NCI-H2171 (cell line): Measurements from ENCODE around the gene URM1.
"Not testable (repeated sequence)": the region's sequence is repeated elsewhere in the genome, so short reads cannot be mapped to it uniquely, and the experiment has no call there.

Source experiments
- DNase-seq: peaks from one replicate; lab custom pipeline; 2025; lab: John Stamatoyannopoulos, UW

Gene URM1

GRCh38 chr9:128409450-128409849, 38.3 kb downstream of the URM1 start:
- DNase-seq, result no peak

DNA sequence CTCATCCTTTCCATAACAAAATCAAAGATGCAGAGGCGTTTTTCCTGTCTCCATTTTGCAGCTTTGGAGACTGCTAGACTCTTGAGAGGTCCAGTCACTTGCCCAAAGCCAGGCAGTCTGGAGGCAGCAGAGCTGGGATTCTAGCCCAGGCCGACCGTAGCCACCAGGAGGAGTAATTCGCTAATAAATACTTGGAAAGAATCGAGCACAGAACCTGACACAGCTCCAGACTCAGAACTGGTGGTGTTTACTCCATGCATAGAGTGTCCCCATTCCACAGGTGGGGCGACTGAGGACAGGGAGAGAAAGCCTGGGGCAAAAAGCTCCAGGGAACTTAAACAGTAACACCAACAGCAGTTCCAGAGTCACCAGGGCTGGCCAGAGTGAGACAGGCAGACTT, 38.8 kb downstream of the URM1 start:
- no peak for DNase-seq

DNA sequence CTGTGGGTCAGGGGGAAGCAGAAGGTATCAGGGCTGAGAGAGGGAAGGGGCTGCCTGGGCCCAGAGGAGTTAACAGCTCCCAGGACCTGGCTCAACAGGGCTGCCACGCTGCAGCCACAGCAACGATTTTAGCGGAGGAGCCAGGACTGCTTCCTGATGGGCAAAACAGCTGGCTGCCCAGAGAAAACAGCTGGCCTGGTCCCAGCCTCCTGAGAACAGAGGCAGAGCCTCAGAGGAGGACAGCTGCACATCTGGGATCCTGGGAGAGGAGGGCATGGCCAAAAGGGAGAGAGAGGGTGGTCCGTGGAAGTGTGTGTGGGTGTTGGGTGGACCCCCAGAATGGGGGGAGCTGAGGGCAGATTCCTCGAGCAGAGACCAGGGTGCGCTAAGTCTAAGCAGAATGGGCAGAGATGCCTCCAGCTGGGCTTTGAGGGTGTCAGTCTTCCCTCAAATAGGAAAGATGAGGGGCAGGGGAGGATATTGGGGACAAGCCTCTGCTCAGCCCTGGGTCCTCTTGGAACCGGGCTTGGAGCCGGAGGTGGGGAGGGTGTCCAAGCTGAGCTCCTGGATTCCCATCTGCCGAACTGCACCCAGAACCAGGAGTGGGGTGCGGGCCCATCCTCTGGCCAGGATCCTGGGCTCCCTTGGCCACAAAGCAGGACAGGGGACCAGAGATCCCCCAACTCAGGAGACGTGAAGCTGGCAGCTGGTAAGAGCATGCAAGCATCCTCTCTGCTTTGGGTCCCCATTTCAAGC, 40.4 kb downstream of the URM1 start:
- DNase-seq, result no peak

DNA sequence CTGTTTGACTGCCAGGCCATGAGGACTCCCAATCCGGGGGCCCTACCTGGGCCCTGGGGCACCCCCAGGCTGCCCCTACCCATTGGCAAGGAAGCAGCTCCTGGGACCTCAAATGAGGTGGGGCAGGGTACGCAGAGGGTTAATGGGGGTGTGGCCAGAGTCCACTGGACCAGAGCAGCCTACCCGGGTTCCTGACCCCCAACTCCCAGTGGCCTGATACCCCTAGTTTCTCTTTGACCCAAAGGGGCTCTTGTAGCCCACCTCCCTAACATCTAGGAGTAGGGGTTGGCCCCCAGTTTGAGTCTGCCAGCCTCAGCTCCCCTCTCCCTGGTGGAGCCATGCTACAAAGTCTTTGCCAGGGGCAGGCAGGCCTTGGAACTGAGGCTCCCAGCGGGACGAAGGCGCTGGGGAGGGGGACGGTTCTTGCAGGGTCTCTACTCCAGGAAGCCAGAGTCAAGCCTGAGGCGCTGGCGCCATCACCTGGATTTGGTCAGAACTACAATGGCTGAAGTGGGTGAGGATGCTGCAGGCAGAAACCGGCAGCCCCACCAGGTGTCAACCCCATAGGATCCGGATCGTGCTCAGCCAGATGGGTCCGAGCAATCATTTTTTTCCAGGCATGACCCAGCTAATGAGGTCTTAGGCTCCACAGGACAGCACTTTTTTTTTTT, 41.1 kb downstream of the URM1 start:
- peak; percentile 51 for DNase-seq

DNA sequence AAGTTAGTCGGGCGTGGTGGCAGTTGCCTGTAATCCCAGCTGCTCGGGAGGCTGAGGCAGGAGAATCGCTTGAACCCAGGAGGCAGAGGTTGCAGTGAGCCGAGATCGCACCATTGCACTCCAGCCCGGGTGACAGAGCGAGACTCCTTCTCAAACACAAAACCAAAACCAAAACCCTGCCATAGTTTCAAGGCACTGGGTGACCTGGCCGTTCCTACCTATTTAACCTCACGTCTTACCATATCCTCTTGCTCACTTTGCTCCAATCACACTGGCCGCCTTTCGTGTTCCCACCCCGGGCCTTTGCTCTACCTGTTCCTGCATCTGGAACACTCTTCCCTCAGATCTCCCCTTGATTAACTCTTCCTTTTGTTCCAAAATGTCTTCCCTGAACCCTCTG, 42.6 kb downstream of the URM1 start:
- not testable (repeated sequence) for DNase-seq

DNA sequence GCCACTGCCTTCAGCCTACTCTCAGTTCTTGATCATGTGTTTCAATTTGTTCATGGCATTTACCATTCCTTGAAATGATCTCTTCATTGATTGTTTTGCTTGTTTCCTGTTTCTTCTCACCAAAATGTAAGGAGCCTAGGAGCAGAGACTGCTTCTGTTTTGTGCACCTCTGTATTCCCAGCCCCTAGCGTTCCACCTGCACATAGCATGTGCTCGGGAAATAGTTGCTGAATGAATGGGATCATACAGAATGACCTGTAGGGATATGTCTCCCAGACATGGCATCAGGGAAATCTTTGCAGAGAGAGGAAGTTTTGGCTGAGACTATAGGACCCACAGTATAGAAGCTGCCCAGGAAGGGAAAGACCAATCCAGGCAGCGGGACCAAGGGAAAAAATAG, 43.3 kb downstream of the URM1 start:
- no peak for DNase-seq

- DNase-seq, result no peak
Observed at GRCh38 chr9:128415281-128415680, 44.1 kb downstream of the URM1 start.

GRCh38 chr9:128416014-128416413, 44.8 kb downstream of the URM1 start:
- no peak for DNase-seq

DNA sequence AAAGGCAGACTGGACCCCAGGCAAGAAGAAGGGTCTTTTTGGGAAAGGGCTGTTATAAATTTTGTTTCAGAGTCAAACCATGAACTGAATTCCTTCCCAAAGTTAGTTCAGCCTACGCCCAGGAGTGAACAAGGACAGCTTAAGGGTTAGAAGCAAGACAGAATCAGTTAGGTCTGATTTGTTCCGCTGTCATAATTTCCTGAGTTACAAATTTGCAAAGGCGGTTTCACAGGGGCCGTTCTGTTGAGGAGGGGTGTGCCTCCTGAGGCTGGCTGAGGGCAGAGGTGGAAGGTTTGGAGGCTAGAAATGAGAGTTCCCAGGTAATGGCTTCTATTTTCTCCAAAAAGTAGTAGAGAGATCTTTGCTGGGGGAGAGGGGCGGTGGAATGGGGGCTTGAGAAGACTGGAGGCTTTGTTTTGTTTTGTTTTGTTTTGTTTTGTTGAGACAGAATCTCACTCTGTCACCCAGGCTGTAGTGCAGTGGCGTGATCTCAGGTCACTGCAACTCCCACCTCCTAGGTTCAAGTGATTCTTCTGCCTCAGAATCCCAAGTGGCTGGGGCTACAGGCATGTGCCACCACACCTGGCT, 45.4 kb downstream of the URM1 start:
- no peak for DNase-seq

DNA sequence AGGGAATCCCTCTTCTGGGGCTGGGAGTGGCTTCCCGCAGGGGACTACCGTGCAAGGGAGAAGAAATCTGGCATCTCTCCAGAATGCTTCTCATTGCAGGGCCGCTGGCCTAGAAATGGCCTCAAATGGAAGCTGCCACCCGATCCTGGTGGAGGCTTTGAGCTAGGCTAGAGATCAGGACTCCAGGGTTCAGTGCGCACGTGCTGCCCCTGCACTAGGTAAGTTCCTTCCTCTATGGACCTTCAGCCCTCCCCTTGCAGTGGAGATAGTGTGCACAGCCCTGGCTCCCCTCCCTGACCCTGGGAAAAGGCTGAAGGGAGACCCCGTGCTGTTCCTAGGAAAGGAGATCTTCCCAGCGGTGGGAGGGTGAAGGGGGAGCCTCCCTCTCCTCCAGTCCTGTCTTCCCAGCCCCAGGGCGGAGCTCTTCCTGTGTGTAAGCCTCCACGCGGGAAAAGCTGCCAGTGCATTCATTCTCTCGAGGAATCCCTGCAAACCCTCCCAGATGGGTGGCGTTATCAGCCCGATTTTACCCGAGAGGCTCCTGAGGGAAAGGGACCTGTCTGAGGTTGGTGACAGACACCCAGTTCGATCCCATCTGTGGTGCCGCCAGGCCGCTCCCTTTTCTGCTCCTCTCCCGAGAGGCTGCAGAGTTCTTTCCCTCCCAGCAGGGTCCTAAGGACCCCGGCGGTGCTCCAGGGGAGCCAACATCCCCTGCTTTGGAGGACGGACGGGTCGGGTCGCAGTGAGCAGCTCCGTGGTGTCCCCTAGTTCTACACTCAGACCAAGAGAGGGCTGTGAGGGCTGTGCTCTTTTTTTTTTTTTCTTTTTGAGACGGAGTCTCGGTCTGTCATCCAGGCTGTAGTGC, 48.1 kb downstream of the URM1 start:
- peak; percentile 90 for DNase-seq

DNA sequence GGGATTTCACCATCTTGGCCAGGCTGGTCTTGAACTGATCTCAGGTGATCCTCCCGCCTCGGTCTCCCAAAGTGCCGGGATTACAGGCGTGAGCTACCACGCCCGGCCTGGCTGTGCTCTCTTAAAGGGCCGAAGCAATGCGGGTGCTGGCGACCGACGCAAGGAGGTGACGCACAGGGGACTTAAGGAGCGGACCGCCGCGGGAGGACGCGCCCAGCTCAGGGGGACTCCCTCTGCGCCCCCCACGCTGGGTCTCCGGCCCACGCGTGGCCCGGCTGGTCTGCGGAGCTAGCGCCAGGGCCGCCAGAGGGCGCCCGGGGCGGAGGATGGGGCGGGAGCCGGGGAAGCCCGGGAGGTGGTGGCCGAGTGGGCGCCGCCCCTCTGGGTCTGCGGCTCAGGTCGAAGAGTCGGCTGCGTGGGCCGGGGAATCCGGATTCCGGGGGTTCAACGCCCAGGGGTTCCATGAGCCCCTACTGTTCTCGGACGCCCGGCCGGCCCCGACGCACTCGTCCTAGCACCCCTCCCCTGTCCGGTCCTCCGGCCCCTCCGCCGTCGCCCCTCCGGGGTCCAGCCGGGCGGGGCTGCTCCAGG, 49.0 kb downstream of the URM1 start:
- DNase-seq, result peak; percentile 51

- DNase-seq, result peak; percentile 60
Observed at GRCh38 chr9:128420651-128421481, 49.7 kb downstream of the URM1 start, which contains the start of gene CERCAM. Gene CERCAM, plus strand, starts transcription at chr9:128420857. Its CDS starts 21 bp downstream, at chr9:128420878.

DNA sequence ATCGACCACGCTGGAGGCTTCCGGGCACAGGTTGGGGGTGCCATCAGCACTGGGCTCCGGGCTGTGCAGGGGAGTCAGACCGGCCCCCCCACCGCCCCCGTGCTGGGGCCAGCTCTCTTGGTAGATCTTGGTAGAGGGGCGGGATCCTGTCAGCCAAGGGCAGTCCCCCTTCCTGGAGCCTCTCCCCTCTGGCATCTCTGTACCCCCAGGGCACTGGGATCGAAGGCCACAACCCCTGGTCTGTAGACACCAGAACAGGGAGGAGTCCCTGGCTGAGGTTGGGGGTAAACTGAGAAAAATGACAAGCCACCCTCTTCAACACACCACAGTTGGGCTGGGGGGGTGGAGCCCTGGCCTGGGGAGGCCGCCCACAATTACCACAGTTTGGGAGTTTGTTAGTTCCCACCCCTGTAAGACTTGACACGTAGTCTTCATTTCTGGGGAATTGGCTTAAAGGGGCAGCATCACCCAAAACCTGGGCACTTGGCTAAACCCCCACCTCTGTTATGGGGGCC, 50.4 kb downstream of the URM1 start:
- no peak for DNase-seq

DNA sequence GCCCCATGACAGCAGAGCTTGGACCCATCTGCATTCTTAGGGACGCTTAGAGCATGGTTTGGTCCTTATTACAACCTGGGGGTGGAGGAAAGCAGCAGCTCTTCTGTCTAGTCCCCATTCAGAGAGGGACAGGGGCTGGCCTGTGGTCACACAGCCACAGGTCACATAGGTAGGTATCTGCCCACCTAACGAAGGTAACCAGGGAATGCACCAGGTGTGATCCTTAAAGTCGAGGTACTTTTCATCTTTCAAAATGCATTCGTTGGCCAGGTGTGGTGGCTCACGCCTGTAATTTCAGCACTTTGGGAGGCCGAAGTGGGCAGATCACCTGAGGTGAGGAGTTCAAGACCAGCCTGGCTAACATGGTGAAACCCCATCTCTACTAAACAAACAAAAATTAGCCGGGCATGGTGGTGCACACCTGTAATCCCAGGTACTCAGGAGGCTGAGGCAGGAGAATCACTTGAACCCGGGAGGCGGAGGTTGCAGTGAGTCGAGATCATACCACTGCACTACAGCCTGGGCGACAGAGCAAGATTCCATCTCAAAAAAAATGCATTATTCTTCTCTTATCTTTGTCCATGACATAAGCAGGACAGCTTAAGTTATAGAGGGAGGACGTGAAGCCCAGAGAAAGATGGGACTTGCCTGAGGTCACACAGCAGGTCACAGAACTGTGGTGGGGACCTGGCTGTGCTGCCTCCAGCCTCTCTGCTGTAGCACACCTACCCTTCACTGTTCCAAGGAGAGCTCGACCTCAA, 51.0 kb downstream of the URM1 start:
- DNase-seq, result not testable (repeated sequence)

- no peak for DNase-seq
Observed at GRCh38 chr9:128422783-128423150, 51.6 kb downstream of the URM1 start.

DNA sequence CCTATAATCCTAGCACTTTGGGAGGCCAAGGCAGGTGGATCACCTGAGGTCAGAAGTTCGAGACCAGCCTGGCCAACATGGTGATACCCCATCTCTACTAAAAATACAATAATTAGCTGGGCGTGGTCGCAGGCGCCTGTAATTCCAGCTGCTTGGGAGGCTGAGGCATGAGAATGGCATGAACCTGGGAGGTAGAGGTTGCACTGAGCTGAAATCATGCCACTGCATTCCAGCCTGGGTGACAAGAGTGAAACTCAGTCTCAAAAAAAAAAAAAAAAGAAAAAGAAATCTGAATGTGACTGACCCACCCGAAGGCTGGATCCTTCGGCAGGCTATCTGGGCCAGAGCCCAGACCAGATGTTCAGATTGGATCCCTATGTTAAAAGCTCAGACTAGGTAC, 52.2 kb downstream of the URM1 start:
- not testable (repeated sequence) for DNase-seq

DNA sequence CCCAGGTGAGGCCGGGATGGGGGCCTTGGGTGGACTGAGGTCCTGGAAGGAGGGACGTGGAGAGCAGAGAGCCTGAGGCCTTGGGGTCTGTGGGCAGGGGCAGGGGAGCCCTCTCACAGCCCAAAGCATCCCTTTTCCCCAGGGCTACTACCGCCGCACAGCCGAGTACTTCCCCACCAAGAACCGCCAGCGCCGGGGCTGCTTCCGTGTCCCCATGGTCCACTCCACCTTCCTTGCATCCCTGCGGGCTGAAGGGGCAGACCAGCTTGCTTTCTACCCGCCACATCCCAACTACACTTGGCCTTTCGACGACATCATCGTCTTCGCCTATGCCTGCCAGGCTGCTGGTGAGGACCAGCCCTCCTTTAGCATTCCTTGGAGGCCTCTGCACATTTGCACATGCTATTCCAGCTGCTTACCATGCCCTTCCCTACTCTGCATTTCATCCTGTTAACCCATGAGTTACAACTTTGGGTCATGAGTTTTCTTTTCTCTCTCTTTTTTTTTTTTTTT, 53.1 kb downstream of the URM1 start:
- no peak for DNase-seq

- no peak for DNase-seq
Observed at GRCh38 chr9:128428644-128429512, 57.7 kb downstream of the URM1 start.
